ENCODE measurements around the gene AFF1.

AFF1 gene

DNA sequence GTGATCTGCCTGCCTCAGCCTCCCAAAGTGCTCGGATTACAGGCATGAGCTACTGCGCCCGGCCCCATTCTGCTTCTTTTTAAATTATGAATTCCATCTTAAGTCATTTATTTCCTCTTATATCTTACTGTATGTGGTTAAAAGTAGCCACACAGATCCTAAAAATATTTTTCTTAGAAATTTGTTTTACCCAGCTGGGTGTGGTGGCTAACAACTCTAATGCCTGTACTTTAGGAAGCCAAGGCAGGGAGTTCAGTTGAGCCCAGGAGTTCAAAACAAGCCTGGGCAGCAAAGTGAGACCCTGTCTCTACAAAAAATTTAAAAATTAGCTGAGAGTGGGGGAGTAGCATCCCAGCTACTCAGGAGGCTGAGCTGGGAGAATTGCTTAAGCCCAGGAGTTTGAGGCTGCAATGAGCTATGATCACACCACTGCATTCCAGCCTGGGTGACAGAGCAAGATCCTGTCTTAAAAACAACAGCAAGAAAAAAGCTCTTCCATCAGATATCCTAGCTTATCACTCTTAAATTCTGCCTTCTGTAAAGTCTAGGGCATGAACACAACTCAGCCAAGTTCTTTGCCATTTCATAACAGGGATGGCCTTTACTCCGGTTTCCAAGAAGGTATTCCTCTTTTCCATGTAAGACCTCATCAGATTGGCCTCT, 15.1 kb upstream of the AFF1 start:
- no peak for DNase-seq

DNA sequence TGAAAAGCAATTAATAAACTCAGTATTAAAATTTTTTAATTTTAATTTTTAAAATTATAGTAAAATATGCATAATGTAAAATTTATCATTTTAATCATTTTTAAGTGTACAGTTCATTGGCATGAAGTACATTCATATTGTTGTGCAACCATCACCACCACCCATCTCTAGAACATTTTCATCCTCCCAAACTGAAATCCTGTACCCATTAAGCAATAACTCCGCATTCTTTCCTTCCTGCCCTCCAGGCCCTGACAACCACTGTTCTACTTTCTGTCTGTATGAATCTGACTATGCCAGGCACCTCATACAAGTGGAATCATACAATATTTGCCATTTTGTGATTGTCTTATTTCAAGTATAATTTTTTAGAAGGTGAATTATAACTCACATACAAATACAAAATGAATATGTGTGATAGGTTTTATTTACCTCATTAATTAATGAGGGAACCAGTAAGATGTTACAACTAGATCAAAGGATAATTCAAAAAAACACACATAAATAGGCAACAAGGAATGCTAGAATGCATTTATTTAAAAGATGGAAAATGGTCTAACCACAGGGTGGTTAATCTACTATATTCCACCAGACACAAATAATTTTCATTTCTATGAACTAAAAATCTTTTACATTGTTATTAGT, 13.1 kb upstream of the AFF1 start:
- no peak for DNase-seq

DNA sequence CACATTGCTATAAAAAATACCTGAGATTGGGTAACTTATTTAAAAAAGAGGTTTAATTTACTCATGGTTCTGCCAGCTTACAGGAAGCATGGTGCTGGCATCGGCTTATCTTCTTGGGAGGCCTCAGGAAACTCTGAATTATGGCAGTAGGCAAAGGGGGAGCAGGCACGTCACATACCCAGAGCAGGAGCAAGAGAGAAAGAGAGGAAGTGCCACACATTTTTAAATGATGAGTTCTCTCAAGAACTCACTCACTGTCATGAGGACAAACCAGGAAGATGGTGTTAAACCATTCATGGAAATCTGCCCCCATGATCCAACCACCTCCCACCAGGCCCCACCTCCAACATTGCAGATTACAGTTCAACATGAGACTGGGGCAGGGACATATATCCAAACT, 10.0 kb upstream of the AFF1 start:
- no peak for DNase-seq

DNA sequence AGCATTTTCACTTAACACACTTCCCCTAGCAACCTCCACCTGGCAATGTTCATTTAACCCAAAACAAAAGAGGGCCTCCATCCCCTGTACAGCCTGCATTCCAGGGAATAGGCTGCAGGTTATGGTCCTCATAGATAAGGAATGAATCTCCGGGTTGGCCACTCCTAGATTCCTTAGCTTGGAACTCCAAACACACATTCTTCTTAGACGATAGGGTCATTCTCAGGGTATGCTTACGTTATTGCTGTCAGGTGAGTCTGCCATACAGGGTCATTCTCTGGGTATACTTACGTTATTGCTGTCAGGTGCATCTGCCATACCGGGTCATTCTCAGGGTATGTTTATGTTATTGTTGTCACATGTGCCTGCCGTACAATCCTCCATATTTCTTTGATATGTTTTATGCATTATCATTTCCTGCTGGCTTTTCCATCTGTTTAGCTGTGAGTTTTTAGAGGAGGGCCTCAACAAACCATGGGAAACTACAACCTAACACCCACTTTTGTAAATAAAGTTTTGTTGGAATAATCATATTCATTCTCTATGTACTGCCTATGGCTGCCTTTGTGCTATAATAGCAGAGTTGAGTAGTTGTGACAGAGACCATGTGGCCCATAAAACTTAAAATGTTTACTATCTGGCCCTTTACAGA, 8.2 kb upstream of the AFF1 start:
- no peak for DNase-seq

DNA sequence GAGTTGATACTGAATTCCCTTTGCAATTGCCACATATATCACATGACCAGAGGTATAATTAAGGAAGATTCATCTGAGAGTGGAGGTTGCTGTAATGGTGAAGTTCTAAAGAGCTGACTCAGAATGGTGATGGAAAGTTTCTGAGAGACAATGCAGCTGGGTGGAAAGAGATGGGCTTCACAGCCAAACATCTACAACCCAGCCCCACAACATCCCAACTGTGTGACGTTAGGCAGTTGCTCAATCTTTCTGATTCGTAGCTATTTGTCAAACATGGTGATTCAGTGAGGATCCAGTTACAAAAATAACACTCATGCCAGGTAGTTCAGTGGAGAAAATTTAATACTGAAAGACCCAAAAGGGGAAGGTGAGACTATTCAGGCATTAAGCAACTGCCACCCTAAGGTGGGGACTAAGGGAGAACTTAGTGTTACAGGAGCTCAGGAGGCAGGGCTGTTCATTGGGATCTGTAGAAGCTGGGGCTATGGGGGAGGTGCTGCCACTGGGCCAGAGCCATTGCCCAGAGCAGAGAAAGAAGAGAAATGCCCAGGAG, 6.9 kb upstream of the AFF1 start:
- no peak for DNase-seq

DNA sequence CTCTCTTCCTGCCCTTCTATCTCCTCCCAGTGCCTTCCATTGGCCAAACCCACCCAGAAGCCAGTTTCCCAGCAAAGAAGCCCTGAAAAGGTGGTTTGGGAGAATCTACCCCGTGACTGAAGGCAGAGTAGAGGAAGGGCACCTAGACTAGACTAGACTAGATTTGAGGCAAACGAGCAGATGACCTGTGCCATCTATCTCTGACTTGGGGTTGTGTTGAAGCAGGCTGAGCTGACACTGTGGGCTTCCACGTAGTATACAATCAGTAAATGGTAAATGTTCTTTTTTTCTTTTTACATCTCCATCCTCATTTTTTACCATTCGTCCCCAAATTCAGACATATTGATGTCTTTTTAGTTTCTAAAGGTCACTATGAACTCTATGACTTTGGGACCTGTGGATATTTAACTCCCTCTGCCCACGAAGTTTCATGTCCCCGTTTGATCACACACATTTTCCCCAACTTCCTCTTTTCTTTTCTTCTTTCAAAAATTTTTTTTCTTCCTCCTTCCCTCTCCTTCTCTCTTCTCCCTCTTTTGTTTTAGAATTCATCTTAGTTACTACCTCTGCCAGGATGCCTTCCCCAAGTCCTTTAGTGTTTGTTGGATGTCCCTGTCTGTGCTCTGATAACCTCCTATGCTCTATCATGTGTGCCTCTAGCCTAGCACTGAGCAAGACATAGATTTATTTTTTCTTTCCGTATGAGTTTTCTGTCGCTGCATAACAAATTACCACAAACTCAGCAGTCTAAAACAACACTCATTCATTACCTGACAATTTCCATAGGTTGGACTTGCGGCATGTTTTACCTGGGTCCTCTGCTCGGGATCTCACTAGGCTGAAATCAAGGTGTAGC, 6.2 kb upstream of the AFF1 start:
- no peak for DNase-seq

DNA sequence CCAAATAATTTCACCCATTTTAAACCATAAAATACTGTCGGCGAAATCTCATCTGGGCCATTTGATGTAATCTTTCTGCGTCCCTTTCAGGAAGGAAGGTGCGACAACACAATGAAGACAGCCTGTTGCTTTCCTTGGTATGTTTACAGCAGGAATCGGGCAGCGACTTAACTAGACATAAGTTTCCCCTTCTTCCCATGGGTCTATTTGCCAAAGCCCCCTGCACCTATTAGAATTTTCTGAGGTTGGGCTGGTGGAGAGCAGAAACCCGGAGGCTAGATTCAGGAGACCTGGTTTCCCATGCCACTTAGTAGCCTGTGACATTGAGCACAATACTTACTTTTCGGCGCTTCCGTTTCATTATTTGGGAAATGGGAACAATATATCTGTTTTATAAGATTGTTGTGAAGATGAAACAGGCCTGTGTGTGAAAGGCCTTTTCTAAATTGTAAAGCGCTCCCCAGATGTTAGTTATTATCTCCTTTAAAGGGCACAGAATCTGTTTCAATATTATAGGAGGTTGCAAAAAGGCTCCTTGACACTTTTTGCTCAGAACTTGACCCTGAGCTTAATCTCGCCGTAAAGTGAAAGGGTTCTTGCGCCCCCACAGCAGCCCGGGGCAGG, 552 bp upstream of the AFF1 start:
- no peak for DNase-seq

DNA sequence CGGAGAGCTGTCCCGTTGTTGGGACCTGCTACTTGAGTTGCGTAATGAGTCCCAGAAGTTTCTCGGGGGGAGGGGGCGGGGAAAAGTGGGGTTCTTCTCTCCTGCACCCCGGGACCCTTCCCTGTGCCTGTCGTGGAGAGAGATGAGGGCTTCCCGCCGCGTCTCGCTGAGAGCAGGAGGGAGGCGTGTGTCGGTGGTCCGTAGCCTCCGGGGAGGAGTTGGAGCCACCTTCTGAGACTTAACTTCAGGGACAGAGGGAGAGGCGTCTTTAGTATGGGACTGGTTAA, 698 bp downstream of the AFF1 start:
- DNase-seq: no peak

DNA sequence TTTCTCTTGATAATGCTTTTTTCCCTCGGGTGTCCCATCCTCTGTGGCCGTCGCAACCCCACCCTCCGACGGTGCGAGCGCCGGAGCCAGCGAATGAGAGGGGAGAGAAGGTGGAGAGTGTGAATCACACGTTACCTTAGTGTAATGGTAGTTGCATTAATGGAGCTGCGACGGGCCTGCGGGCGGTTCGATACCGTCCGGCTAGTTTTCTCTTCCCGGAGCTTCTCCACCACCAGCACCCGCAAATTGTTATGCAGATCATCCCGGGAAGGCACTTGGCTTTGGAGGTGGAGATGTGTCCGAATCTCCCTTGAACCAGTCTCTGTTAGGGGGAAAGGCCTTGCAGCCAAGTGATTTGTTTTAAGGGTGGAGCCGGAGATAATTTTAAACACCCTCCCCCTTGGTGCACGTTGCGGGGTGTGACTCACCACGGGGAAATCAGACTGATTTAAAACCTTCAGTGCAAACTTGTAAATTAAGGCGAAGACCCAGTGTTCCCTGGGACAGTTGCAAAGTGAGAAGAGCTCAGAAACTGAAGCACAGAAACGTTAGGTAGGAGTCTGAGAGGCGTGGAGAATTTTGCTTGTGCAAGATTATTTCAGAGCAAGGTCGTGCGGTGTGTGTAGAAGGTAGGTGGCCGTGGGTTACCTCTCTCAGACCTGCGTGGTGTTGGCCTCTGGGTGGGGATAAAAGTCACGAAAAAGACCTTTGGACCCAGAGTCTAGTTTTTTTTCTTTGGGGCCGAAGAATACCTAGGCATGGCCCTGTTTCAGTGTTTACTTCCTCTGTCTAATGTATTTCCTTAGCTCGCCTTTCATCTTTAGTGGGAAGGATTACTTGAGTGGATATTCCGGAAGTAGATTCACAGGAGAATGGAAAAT, 1.3 kb downstream of the AFF1 start:
- DNase-seq: peak; percentile 42

DNA sequence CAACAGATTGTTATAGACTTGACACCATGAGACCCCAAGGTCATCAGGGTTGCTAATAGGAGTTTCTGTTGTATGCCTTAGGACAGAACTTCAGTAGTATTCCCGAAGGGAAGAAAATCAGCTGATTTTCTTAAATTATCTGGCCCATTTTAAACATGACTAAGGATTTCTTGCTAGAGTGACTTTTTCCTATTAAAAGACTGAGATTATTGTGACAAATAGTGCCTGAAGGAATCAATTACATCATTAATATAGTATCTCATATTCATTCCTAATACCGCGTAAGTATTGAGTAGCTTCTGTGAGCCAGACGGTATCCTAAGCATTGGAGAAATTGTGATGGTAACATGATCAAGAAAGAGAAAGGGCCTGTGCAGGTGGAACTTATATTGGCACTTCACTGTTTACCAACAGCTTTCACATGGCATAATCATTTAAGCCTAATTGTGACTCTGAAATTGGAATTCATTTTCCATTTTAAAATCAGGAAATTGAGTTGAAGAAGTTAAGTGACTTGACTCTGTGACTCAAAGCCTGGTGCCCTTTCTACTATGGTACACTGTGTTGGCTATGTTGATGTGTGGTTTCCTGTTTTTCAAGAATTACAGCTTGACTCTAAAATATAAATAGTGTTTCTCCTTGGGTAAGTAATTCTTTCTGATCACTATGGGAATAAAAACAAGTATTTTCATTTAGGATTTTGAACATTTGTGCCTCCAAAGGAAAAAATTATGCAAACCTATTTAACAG, 4.1 kb downstream of the AFF1 start:
- DNase-seq: no peak

DNA sequence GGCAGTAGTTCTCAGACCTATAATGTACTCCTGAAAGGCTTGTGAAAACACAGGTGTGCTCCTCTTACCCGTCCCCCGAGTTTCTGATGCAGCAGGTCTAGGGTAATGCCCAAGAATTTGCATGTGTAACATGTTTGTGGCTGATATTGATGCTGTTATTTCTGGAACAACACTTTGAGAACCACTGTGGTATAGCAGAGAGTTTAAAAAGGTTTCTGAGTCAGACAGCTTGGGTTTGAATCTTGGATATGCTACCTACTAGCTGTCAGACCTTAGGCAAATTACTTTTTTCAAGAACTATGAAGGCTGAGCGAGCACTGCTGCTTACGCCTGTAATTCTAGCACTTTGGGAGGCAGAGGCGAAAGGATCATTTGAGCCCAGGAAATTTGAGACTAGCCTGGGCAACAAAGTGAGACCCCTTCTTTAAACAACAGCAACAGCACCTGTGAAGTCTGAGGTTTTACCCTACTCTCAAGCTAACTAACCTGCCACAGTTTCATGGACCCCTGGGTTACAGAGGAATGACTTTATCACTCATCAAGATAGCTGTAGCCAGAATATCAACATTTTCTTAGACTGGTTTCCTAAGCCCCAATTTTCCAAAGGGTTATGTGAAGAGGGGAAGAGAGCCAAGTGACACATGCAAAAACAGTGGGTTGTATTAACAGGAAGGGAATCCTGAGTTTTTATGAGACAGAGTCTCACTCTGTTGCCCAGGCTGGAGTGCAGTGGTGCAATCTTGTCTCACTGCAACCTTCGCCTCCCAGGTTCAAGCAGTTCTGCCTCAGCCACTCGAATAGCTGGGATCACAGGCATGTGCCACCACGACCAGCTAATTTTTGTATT, 5.1 kb downstream of the AFF1 start:
- no peak for DNase-seq

DNA sequence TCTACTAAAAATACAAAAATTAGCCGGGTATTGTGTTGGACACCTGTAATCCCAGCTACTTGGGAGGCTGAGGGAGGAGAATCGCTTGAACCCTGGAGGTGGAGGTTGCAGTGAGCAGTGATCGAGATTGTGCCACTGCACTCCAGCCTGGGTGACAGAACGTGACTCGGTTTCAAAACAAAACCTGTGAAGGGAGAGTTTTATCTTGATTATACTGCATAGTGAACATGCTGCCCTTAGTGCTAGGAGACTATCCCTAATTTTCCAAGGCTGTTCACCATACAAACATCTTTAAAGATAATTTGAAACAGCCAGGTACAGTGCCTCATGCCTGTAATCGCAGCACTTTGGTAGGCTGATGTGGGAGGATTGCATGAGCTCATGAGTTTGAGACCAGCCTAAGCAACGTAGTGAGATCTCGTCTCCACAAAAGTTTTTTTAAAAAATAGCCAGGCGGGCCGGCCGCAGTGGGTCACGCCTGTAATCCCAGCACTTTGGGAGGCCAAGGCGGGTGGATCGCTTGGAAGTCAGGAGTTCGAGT, 6.2 kb downstream of the AFF1 start:
- DNase-seq: no peak

DNA sequence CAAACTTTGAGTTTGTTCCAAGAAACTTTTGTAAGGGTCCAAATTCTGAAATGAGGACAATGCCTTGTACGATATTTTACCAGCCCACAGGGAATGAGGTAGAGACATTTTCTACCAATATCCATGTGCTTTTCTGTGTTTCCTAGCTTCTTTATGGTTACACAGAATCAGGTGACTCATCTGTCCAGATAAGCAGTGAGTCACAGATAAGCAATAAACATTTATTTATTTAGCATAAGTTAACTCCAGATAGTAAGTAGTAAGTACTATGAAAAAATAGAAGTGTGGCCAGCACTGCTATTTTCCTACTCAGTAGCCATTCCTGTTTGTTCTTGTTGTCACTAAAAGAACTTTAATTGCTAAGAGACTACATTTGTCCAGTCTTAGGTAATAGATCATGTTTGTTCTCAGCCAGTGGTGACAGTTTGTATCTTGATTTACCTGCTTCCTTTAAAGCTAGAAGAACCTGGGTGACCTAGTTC, 7.4 kb downstream of the AFF1 start:
- DNase-seq: no peak

DNA sequence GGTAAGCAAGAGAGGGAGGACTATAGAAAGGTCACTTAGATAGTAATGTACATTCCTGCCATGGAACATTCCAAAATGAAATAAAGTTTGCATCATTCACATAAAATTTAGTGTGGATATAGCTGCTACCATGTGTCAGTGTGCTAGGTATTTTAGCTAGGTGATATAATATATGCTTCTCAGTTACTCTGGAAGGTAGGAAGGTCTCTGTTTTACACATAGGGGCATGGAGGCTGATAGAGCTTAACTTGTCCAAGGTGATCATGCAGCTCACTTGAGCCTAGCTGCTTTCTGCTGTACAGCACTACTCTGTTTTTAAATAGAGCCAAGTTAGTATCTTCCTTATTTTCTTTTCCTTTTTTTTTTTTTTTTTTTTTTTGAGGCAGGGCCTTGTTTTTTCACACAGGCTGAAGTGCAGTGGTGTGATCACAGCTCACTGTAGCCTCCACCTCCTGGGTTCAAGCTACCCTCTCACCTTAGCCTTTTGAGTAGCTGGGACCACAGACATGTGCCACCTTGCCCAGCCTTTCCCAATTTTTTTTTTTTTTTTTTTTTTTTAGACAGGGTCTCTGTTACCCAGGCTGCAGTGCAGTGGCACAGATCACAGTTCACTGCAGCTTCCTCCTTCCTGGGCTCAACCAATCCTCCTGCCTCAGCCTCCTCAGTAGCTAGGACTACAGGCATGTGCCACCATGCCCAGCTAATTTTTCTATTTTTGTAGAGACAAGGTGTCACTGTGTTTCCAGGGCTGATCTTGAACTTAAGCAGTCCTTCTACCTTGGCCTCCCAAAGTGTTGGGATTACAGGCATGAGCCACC, 10.4 kb downstream of the AFF1 start:
- DNase-seq: no peak

DNA sequence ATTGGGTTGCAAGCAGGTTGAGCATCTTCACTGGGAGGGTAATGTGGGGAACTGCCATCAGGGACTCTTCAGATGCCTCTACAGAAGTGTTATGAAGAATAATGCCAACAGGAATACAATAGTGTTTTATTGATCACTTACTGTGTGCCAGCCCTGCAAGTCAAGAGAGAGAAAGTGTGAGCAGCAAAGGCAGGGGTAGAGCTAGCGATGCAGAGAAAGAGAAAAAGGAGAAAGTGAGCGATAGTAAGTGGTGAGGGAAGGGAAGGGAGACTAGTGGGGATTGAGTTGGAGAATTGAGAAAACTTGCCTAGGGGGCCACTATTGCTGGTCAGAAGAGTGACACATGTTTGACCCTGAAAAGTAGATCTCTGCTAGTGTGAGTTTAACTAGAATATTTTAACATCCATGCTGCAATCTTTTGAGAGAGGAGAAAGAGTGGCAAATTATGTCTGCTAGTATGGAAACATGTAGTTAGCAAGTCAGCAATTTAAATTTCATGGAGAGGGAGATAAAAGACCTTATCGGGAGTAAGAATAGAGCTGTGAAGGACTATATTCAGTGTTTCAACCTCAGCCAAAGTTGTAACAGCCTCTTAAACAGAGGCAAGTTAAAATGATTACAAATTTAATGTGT, 12.2 kb downstream of the AFF1 start:
- DNase-seq: no peak

DNA sequence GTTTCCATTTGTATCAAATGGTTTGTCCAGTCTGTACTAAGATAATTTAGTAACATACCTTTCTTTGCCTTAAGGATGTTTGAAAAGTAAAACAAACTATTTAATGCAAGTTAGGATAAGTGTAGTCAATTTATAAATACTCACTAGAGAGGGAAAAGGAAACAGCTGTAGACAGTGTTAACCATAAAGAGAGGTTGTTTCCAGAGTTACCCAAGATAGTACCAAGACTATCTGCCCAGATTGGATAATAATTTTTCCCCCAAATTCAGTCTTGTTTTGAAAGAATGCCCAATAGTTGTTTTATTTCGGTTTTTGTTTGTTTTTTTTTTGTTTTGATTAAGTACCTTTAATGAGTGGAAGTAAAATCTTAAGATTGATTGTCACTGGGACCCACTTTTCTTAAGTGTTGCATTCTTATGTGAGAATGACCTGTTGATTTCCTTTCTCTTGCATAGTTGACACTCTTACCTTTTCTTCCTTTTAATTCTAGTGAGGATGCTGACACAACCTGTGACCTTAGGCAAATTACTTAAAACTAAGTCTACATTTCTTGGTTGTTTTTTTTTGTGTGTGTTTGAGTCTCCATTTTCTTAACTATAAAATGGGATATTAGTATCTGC, 12.8 kb downstream of the AFF1 start:
- no peak for DNase-seq

DNA sequence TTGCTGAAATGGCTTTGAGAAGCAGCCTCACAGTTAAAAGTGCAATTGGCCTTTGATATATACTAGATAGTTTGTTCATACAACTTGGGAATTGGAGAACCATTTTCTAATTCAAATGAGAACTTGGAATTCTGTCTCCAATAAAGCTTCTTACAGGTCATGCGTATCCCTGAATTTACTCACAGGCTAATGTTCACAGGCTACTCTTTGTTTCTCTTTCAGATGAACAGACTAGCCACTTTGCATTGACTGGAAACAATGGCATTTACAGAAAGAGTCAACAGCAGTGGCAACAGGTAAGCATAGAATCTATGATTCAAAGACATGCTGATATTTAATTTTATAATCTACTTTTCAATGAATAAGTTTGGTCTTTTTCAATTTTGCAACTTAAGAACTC, 13.5 kb downstream of the AFF1 start:
- DNase-seq: no peak

All from NCI-H446 treated with DMSO at 0.1 percent for 48 hours (cell line).